GM21526 (cell line): ENCODE measurements around the gene NKRF.

Experiments
- ATAC-seq: cut with Tn5 transposase; IDR thresholded peaks from one replicate; pipeline ENCODE4 v1.9.1; 2021; ENCODE audit warnings: moderate library complexity; ENCODE audit not compliant: unreplicated experiment, low FRiP score

Gene NKRF

DNA sequence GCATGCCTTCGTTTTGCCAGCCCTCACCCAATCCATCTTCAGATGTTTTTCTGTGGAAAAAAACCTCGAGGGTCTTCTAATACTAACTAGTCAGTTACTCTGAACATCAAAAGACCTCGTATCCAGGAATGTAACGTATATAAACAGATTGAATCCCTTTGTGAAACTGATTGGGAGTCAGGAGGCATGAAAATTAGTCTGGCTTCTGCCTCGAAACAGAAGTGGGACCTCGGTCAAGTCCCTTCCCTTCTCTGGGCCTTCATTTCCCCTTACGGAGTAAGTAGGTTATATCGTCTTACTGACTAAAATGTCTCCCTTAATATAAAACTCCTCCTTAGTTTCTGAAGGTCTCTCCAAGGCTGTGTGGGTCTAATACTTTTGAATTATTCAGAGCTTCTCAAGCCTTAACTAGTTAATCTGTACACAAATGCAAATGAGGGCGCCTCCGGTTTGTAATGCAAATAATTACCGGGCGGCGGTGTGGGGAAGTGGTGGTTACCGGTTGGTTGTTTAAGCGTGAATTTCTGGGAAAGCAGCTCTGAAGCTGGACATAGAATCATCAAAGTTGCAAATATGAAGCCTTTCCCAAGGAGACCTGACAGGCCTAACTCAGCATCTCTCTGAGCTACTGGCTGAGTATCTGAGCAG, 11.4 kb upstream of the NKRF start:
- peak; percentile 64 for ATAC-seq

DNA sequence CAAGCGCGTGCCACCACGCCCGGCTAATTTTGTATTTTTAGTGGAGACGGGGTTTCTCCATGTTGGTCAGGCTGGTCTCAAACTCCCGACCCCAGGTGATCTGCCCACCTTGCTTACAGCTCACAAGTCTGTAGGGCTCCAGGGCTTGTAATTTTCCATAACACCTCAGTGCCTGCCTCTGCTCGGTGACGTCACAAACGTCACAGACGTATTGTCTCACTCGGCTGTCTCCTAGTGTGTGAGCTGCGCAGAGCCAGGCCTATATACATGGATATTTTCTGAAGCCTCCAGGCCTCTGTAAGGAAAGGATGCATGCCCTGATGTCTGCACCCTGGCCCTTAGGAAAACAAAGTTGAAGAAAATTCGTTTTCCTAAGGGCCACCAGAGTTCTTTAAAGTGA, 8.6 kb upstream of the NKRF start:
- no peak for ATAC-seq

DNA sequence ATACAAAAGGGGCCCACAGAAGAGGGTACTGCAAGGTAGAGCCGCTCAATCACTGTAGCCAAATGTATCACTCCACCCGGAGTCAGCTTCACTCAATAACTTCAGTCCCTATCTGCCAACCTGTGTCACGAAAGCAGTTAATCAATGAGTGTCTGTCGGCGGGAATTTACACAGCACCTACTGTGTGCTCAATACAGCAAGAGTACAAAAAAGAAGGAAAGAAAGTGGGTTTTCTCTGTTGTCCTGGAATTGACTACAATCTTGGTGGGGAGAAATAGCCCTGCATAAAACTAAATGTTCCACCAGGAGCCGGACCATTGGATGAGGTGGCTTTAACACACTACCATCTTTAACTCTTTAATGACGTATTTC, 780 bp upstream of the NKRF start:
- ATAC-seq = no peak

DNA sequence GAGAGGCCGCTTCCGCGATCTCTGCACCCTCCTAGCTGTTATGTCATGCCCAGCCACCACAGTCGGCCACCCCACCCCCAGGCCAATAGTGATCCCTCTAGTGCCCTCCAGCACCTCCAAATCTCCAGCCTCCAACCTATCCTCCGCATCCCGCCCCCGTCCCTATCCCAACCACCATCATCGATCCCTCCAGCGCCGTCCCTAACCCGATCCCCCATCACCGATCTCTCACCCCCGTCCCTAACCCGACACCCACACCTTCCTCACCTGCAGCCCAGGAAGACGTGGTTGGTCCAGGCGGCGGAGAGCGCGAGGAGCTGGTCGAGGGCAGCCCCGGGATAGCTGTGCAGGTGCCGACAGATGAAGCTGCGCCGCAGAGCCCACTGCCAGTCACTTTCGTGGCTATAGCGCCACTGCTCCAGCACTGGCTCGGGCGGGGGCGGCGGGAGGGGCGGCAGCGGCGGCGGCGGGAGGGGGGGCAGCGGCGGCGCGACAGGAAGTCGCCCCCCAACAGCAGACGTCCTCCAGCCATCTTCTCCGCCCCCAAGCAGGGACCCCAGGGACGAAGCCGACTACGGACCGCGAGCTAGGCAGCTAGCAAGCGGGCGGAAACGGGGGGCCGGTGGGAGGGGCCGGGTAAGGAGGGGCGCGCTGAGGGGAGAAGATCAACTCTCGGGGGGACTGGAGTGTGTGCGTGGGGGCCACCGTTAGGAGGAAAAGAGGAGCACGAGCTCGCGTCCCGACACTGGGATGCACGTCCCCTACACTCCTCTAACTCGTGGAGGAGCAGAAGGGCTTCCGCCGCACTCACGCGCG, 552 bp downstream of the NKRF start:
- peak; percentile 20 for ATAC-seq

DNA sequence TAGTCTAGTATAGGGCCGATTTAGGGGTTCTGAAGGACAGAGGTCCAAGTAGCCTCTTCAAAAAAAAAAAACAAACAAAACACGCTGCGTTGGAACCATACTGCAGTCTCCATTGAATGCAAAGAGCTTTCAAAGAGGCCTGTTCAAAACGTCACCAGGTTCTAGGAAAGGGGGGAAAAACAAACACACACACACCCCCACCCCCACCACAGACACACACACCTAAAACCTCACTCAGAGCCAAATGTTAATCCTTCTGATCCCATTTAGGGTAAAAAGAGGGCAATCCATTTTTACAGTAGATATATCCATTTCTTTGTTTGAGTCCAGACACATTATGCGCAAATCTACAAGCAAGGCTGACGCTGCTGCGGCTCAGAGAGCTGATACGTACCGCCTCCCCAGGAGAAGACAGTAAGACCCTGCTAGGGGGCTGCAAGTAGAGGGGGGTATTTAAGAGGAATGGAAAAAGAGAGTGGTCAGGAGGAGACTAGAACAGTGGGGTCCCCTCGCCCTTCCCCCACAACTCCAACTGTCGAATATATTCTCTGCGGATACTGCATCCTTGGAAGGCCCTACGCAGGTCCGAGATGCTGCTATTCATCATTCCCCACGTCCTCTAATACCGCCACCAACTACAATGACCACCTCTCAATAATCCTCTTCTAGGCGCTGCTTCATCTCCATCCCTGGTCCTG, 1.3 kb downstream of the NKRF start:
- ATAC-seq = no peak

DNA sequence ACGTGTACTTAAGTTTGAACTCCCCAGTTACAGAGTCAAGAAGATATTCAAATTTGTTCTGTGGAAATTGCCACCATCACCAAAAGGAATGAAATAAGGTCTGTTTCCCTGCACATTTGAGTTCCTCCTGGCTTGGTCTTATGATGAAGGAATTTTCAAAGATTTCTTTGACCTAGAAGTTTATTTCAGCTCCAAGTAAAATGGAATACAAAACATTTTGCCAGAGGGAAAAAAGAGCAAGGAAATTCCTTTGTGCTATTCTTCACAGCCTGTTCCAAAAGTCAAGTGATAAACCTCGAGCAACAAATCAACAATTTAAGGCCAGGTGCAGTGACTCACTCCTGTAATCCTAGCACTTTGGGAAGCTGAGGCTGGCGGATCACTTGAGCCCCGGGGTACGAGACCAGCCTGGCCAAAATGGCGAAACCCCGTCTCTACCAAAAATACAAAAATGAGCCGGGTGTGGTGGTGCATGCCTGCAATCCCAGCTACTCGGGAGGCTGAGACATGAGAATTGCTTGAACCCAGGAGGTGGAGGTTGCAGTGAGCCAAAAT, 3.4 kb downstream of the NKRF start:
- no peak for ATAC-seq

DNA sequence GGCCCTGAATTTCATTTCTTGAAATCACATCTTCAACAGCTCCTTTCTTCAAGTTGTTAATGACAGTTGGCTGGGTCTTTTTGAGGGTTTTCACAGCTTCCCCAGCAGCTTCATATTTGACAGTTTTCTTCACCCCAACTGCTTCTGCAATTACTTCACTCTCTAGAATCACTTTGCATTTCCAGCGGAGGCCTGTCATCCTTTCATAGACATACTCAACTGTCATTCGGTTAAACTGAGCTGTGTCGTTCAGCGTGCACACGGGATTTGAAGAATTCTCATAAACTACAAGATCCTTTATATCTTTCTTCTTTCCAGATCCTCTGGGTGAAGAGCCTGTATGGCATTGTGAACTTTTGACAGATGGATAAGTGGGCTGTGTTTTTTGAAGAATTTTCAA, 16.4 kb downstream of the NKRF start:
- no peak for ATAC-seq

DNA sequence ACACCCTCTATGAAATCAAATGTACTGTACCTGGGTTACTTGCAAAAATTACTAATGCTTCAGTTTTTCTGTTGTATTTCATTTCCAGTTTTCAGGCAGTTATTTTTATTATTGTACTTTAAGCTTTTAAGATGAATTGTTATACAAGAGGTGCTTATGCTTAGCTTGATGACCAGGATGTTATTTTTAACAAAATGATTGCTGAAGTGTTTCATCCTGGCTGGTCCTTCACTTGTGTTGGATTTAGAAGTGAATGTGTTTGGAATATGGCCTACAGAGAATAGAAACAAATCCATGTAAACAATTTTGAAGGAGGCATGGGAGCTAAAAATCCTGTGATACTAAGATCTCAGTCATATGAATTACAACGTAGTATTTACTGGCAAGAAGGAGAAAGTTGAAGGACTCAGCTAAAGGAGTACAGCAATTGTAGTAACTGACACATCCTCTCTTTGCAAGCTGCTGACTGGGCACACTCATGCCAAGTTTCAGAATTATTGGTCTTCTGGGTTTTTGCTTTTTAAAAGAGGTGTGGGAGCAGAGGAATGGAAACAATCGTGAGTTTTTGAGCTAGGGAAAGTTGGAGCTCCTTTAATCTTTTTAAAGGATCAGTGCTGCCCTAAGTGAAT, 22.7 kb downstream of the NKRF start:
- ATAC-seq = no peak

DNA sequence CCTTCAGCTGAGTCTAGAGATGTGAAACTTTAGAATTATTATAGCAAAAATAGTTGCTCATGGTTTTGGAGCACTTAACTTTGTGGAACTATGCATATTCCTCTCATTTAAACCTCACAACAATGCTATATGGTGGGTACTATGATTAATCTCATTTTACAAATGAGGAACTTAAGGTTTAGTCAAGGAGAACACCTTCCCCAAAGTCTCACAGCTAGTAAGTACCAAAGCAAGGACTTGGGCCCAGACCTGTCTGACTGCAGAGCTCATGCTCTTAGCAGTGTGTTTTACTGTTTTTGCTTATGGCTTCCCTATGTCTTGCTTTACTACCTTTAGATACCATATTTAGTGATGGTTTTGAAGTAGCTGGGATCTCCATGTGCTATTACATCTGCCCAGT, 26.8 kb downstream of the NKRF start:
- no peak for ATAC-seq

DNA sequence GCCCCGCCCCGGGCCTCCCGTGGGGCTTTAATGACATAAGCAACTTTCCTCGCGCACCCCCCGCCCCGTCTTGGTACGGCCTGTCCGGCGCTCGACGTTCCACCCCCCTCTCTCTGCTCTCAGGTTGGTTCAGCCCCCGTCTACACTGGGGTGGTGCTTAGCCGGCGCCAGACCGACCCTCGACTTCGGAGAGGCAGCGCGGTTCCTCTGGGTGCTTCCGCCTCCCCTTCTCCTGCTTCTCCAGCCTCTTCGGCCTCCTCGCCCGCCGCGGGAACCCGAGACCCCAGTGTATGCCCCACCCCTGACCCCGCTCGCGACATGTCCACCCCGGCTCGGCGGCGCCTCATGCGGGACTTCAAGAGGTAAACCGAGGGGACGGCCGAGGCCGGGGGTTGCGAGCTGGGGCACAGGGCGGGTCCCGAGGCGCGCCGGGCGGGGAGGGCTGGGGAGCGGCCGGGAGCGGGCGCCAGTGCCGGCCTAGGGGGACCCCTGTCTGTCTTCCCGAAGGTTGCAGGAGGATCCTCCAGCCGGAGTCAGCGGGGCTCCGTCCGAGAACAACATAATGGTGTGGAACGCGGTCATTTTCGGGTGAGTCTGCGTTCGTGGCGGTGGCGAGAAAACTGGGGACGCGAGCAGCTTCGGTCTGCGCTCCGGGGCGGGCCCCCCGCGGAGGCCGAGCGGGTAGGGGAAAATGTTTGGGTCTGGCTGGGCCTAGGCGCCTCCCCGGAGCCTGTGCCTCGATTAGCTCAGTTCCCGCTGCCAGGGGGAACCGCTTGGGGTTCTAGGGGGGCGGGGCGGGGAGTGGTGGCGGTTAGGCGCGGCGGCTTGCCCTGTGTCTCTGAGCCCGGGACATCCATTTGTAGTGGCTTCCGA, 31.6 kb downstream of the NKRF start, which contains the start of gene UBE2A:
Gene UBE2A (plus strand): TSS at position 170 of the 873 bp plus-strand sequence. CDS start 149 bp downstream, at position 319.
- peak; percentile 66 for ATAC-seq

DNA sequence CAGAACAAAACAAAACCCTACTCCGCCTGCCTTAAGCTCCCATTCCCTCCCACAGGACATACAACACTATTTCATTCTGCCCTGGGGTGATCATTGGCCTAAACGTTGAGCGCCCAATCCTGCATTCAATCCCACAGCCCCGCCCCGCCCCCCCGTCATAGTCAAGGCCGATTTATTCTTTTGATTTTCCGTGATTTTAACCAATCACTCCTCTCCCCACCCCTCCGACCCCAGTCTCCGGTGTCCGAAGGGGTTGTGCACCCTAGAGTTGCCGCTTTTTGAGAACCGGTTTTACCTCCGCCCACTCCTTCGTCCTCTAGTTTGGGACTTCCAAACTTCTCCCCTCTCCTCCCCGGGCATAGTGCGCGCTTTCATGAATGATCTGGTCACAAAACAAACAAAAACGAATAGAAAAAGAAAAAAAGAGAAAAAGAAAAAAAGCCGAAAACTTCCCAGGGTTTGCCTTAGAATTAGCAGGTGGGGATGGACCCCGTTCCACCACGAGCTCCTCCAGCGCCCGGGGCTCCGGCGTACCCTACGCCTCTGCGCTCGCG, 32.3 kb downstream of the NKRF start:
- ATAC-seq = peak; percentile 4

DNA sequence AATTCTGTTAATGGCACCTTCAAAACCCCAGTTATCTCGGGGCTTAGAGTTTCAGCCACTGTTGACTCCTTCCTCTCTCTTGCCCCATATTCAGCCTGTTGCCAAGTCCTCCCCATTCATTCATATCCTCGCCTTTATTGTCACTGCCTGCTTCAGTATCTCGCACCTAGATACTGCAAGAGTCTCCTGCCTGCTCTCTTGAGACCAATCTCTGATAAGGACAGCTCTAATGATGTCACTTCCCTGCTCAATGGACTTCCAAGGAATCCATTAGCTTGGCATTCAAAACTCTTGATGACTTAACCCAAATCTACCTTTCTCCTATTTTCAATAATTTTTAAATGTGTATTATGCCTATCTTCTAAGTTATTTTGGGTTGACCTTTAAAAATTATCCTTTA, 33.0 kb downstream of the NKRF start:
- no peak for ATAC-seq

DNA sequence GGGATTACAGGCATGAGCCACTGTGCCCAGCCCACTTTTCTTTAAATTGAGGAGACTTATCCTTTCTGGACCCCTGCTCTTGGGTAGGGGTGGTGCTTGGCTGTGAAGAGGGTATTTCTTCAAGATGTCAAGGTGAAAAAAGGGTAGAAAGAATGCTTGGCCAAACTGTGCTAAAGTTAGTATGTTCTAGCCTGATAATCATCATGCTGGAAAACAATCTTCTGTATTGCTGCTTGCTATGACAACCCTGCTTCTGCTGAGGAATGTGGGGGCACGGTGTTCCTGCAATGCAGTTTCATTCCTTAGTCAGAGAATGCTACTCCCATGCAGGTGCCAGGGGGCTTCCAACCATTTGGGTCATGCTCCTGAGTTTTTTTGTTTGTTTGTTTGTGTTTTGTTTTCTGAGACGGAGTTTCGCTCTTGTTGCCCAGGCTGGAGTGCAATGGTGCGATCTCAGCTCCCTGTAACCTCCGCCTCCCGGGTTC, 35.8 kb downstream of the NKRF start:
- no peak for ATAC-seq

DNA sequence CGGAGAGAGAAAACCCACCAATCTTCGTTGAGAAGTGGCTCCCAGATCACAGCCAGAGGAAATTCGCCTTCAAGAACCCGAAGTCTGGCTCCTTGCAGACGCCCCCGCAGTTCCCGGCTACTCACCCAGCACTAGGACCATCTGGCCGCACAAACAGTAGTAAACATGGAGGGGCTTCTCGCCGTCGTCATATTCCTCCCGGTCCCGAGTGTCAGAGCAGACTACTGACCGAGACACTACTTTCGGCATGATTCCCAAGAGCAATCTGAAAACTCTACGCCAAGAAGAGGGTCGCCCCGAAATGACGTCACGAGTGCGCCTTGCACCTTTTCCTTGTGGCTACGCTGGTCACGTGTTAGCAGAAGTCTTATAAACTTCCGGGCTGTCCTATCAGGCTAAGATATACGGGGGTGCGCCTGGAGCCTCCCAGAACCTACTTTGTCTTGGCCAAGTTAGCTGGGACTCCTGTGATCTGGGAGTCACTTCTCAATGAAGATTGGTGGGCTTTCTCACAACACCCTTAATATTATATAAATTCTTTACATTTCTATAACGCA, 41.0 kb downstream of the NKRF start, which contains the start of gene STEEP1:
Gene STEEP1 (minus strand): TSS at position 303 of the 557 bp plus-strand sequence. CDS start 54 bp downstream, at position 249.
- ATAC-seq = peak; percentile 79

DNA sequence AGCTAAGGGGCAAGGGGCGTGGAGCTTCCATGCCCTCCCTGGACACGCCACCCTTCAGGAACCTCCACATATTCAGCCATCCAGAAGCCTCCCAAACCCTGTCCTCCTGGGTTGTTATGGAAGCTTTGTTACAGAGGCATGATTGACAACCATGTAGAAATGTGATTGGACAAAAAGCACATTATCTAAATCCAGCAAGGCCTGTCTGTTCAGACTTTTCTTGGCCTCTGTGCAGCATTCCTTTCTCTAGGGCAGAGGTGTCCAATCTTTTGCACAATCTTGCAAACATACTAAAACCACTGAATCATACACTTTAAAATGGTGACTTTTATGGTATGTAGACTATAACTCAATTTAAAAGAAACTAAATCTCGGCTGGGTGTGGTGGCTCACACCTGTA, 53.7 kb downstream of the NKRF start:
- ATAC-seq = no peak

DNA sequence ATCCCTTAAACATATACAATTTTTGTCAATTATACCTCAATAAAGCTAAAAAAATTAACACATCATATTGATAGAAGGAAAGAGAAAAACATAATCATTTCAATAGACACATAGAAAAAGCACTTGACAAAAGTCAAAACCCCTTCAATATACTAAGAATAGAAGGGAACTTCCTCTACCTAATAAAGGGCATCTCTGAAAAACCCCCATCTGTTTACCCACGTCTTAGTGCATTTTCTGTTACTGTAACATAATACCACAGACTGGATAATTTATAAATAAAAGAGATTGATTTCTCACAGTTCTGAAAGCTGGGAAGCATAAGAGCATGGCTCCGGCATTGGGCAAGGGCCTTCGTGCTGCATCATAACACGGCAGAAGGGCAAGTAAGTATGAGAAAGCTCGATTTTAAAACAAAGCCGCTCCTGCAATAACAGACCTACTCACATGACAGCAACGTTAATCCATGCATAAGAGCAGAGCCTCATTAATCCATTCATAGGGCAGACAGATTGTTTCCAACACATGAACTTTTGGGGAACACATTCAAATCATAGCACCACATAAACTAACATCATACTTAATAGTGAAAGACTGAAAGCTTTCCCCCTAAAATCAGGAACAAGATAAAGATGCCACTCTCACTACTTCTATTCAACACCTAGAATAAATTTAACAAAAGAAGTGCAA, 56.8 kb downstream of the NKRF start:
- no peak for ATAC-seq

DNA sequence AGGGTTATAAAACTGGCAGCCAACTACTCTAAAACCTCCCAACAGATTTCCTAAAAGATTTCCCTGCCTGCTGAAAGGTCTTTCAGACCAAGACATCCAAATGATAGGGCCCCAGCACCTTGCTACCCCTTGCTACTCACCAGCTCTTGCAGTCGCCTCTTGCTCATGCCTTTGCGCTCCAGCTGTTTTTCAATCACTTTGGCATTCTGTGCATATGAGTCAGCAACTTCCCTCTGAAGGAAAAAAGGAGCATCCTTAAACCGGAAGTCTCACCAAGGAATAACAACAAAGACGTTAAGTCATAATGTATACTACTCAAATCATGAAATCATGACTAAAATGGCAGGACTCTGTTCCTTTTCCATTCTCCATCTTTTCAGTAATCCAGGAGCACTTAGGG, 65.0 kb downstream of the NKRF start:
- no peak for ATAC-seq

DNA sequence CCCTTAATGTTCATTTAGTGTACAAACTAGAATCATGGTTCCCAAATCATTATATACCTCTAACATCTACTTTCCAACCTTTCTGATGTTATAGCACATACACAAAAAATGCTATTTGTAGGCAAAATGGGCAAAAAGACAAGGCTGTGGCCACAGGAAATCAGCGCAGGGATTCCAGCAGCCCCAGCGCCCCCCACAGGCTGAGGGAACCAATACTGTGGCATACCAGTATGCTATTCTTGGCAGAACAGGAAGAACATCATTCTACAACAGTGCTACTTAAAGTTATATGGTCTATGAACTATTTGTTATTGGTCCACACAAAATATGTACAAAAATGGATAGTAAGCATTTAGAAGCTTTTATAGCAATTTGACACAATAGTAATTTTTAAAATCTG, 66.4 kb downstream of the NKRF start:
- ATAC-seq = no peak
